Measurements from ENCODE around the gene ESPNL. TPM values are rescaled to one million over a fixed set of nuclear protein-coding genes. Genes with fewer than 3 reads are reported as not detected.

ESPNL gene
- total RNA-seq, 1 donor from 2014 or later, result not detected

- no peaks in the 10 kb centered on the region for H3K27me3 Mint-ChIP-seq (ENCODE audit: unreplicated experiment)
- no peak overlapping the region for H3K27ac Mint-ChIP-seq (ENCODE audit: unreplicated experiment)
- no peak for DNase-seq (ENCODE audit: extremely low spot score, unreplicated experiment)
- no peak overlapping the region for H3K4me3 Mint-ChIP-seq (ENCODE audit: unreplicated experiment)
- peaks cover 4% of the 10 kb centered on the region for H3K9me3 Mint-ChIP-seq (ENCODE audit: unreplicated experiment)
- no peak for TF ChIP-seq CTCF (IDR thresholded peaks at IDR 0.05)
- peaks cover 2% of the 10 kb centered on the region for H3K4me1 Mint-ChIP-seq (ENCODE audit: unreplicated experiment)
- H3K36me3 Mint-ChIP-seq (ENCODE audit: unreplicated experiment), result no peaks in the 10 kb centered on the region
Observed at GRCh38 chr2:238150686-238151085, 50.5 kb downstream of the ESPNL start.

DNA sequence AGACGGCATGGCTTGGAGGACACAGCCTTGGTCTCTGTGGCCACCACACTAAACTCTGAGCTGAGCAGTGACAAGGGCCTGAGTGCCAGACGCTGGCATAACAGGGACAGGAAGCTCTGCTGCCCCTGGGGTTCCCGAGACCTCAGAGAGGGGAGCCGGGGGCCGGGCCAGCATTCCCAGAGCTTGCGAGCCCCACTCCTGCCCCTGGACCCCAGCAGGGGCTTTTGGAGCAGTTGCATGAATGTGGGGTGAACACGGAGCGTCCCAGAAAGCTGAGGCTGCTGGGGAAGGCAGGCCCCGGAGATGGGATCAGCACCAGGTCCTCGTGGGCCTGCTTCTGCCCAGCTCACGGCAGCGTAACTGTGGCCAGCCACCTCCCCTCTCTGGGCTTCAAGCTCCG is 51.1 kb downstream of the ESPNL start:
- no peak for TF ChIP-seq CTCF (IDR thresholded peaks at IDR 0.05)
- H3K27ac Mint-ChIP-seq (ENCODE audit: unreplicated experiment), result no peak overlapping the region
- H3K4me1 Mint-ChIP-seq (ENCODE audit: unreplicated experiment), result peaks cover 3% of the 10 kb centered on the region
- no peaks in the 10 kb centered on the region for H3K36me3 Mint-ChIP-seq (ENCODE audit: unreplicated experiment)
- DNase-seq (ENCODE audit: extremely low spot score, unreplicated experiment), result no peak
- H3K4me3 Mint-ChIP-seq (ENCODE audit: unreplicated experiment), result no peak overlapping the region
- H3K27me3 Mint-ChIP-seq (ENCODE audit: unreplicated experiment), result no peaks in the 10 kb centered on the region
- peaks cover 4% of the 10 kb centered on the region for H3K9me3 Mint-ChIP-seq (ENCODE audit: unreplicated experiment)

DNA sequence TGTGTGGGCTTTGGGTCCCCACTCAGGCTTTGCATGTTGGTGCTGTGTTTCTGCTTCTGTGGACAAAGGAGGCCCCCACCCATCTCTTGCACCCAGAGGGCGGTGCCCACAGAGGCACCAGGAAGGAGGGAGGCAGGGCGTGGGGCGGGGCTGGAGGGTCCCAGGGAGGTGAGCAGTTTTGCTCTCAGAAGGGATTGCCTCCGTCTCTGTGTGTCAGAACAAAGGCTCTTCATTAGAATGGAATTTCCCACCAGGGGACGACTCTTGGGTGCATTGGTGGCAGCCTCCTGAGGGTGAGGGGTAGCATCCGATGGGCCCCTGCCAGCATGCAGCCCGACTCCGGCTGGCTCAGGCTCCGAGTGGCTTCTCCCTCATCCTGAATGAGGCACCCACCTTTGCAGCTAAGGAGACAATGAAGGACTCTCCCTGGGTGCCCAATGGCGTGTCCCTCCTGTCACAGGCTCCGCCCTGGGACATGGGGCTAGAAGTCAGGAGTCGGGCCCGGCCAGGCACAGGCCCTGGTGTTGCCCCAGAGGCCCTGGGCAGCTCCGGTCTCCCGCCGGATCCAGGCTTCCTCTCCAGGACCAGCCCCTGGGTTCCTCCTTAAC is 51.6 kb downstream of the ESPNL start:
- H3K27me3 Mint-ChIP-seq (ENCODE audit: unreplicated experiment), result no peaks in the 10 kb centered on the region
- no peak for TF ChIP-seq CTCF (IDR thresholded peaks at IDR 0.05)
- DNase-seq (ENCODE audit: extremely low spot score, unreplicated experiment), result no peak
- no peak overlapping the region for H3K4me3 Mint-ChIP-seq (ENCODE audit: unreplicated experiment)
- no peaks in the 10 kb centered on the region for H3K36me3 Mint-ChIP-seq (ENCODE audit: unreplicated experiment)
- peaks cover 4% of the 10 kb centered on the region for H3K9me3 Mint-ChIP-seq (ENCODE audit: unreplicated experiment)
- no peak overlapping the region for H3K27ac Mint-ChIP-seq (ENCODE audit: unreplicated experiment)
- peaks cover 3% of the 10 kb centered on the region for H3K4me1 Mint-ChIP-seq (ENCODE audit: unreplicated experiment)

DNA sequence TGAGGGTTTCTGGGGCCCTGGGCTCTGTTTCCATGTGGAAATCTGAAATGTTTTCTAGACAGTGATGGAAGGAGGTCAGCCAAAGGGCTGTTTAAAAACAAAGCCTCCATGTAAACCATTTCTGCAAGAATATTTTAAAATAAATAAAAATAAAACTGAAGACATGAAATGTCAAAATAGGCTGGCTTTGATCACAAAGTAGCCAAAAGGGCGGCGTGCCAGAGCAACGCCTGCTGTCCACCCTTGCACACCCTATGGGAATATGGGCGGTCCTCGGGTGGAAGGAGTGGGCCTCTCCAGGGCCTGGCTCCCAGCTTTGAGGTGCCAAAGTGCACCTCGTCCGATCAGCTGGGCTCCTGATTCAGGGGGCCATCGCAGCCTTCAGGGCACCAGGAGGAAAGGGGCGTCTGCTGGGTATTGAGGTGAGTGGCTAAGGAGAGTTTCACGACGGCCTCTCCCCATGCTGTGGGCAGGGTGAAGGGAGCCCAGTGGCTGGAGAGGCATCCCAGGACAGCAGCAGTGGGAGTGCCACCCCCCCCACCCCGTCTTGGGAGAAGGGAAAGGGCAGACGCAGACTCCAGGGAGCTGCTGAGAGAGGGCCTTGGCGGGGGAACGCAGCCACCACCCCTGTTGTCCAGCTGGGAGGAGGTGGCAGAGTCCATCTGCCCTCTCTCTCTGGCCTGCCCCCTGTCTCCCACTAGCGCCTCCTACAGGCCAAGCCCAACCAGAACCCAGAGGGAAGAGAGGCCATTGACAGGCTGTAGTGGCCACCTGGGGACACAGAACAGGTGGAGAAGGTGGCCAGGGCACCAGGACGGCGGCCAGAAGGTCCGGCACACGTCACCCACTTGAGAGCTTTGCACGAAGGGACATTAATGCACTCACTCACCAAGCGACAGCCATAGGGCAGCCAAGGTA is 52.9 kb downstream of the ESPNL start:
- DNase-seq (ENCODE audit: extremely low spot score, unreplicated experiment), result no peak
- Mint-ChIP-seq H3K4me1 (ENCODE audit: unreplicated experiment) (peaks cover 3% of the 10 kb centered on the region), H3K4me3 (ENCODE audit: unreplicated experiment) (no peak overlapping the region), H3K36me3 (ENCODE audit: unreplicated experiment) (no peaks in the 10 kb centered on the region), H3K27me3 (ENCODE audit: unreplicated experiment) (no peaks in the 10 kb centered on the region), H3K27ac (ENCODE audit: unreplicated experiment) (no peak overlapping the region), H3K9me3 (ENCODE audit: unreplicated experiment) (peaks cover 4% of the 10 kb centered on the region)
- TF ChIP-seq CTCF (IDR thresholded peaks at IDR 0.05), result peak; percentile 14

- H3K36me3 Mint-ChIP-seq (ENCODE audit: unreplicated experiment), result no peaks in the 10 kb centered on the region
- H3K27ac Mint-ChIP-seq (ENCODE audit: unreplicated experiment), result no peak overlapping the region
- no peak for DNase-seq (ENCODE audit: extremely low spot score, unreplicated experiment)
- peaks cover 4% of the 10 kb centered on the region for H3K9me3 Mint-ChIP-seq (ENCODE audit: unreplicated experiment)
- H3K27me3 Mint-ChIP-seq (ENCODE audit: unreplicated experiment), result no peaks in the 10 kb centered on the region
- TF ChIP-seq CTCF (IDR thresholded peaks at IDR 0.05), result no peak
- no peak overlapping the region for H3K4me3 Mint-ChIP-seq (ENCODE audit: unreplicated experiment)
- peaks cover 7% of the 10 kb centered on the region for H3K4me1 Mint-ChIP-seq (ENCODE audit: unreplicated experiment)
Observed at GRCh38 chr2:238154570-238154969, 54.4 kb downstream of the ESPNL start.
